Breast epithelium (tissue), 3 donors: ENCODE measurements around the gene ZHX3.

ENCODE experiments used
- POLR2A ChIP-seq: fragments of 450-650 bp; IDR thresholded peaks from one replicate; pipeline ENCODE4 v1.6.1; 2016; ENCODE audit warnings: antibody characterized with exemption, mild to moderate bottlenecking, moderate library complexity
- POLR2AphosphoS5 ChIP-seq, 3 donors: sonication (generic); formaldehyde crosslinking; IDR thresholded peaks; one replicate each; pipeline ENCODE4 v1.6.1; 2017; ENCODE audit warnings: antibody characterized with exemption in 3 of 3
- TF ChIP-seq, protein P1 (sequence below), 3 donors: fragments of 450-650 bp; IDR thresholded peaks; one replicate each; pipeline ENCODE4 v1.5.1; 2016 to 2017; ENCODE audit warnings: antibody characterized with exemption in 3 of 3, mild to moderate bottlenecking in 3 of 3, moderate library complexity in 3 of 3

DNA sequence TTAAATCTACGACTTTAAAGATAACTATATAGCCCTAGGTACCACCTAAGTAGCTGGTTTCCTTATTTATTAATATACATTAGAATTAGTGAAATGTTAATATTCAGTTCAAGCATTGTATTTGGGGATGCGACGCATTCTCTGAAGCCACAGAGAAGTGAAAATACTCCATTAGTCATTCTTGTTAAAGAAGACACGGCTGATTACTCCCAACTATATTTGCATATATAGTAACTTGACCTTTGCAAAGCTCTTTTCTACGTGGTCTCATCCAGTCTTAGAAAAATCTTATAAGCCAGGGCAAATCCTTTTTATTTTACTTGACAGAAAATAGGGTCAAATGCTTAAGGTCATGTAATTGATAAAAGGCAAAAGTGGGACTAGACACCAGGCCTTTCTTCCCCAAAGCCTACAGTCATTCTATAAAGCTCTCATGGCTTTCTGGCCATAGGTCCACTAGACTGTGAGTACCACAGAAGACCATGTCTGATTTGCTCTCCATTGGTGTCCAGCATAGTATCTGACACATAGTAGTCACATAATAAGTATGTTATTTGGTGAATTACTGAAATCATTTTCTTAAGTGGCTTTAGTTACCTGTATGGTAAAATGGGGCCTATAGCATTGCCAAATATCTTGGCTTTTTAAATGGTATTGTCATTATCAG lies 11.3 kb downstream of the ZHX3 start:
- TF ChIP-seq, protein P1, sequence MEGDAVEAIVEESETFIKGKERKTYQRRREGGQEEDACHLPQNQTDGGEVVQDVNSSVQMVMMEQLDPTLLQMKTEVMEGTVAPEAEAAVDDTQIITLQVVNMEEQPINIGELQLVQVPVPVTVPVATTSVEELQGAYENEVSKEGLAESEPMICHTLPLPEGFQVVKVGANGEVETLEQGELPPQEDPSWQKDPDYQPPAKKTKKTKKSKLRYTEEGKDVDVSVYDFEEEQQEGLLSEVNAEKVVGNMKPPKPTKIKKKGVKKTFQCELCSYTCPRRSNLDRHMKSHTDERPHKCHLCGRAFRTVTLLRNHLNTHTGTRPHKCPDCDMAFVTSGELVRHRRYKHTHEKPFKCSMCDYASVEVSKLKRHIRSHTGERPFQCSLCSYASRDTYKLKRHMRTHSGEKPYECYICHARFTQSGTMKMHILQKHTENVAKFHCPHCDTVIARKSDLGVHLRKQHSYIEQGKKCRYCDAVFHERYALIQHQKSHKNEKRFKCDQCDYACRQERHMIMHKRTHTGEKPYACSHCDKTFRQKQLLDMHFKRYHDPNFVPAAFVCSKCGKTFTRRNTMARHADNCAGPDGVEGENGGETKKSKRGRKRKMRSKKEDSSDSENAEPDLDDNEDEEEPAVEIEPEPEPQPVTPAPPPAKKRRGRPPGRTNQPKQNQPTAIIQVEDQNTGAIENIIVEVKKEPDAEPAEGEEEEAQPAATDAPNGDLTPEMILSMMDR (IDR thresholded peaks at IDR 0.05) = no peak
- no peak for TF ChIP-seq POLR2A
- no peak for TF ChIP-seq POLR2AphosphoS5 (IDR thresholded peaks at IDR 0.05)
